Fibroblast of lung (primary cell): ENCODE results near the gene ADARB1. TPM values are rescaled to one million over a fixed set of nuclear protein-coding genes. Genes with fewer than 3 reads are reported as not detected.

Source experiments
- DNase-seq, 2 donors: peaks; one replicate each; pipeline versions ENCODE4 v3.0.0 to v3.0.0-alpha.2; 2010; ENCODE audit warnings: low read depth in 2 of 2
- H2AFZ ChIP-seq: 2 replicates; pipeline ENCODE4 v1.5.1; 2012; ENCODE audit warnings: low read length, control low read depth, inconsistent platforms
- H3K27ac ChIP-seq: 2 replicates; pipeline ENCODE4 v1.5.1; 2011; ENCODE audit warnings: low read length, control low read depth; ENCODE audit not compliant: insufficient read depth
- H3K27me3 ChIP-seq: 2 replicates; pipeline ENCODE4 v1.5.1; 2011; ENCODE audit warnings: mild to moderate bottlenecking, low read length; ENCODE audit not compliant: control insufficient read depth, insufficient read depth
- H3K36me3 ChIP-seq: 2 replicates; pipeline ENCODE4 v1.5.1; 2011; ENCODE audit warnings: low read length; ENCODE audit not compliant: control insufficient read depth, insufficient read depth
- H3K4me1 ChIP-seq: 2 replicates; pipeline ENCODE4 v1.5.1; 2011; ENCODE audit warnings: low read length; ENCODE audit not compliant: control insufficient read depth, insufficient read depth; ENCODE audit errors: extremely low read depth
- H3K4me2 ChIP-seq: 2 replicates; pipeline ENCODE4 v1.5.1; 2011; ENCODE audit warnings: low read length, control low read depth; ENCODE audit not compliant: insufficient read depth; ENCODE audit errors: extremely low read depth
- H3K4me3 ChIP-seq, 4 experiments: fragments of 200-600 bp in 1 of 4; sonication (generic) in 1 of 4; replicated peaks in 1 of 4; 2 replicates each; pipeline ENCODE4 v1.5.1; 2011 to 2016; ENCODE audit warnings: low read length in 4 of 4, low read depth in 3 of 4, mild to moderate bottlenecking in 3 of 4, control low read depth in 2 of 4, inconsistent platforms in 1 of 4, mixed read lengths in 1 of 4; ENCODE audit not compliant: insufficient read depth in 1 of 4; ENCODE audit errors: control extremely low read depth in 1 of 4
- H3K79me2 ChIP-seq: 2 replicates; pipeline ENCODE4 v1.5.1; 2012; ENCODE audit warnings: mild to moderate bottlenecking, low read length, inconsistent platforms; ENCODE audit not compliant: control insufficient read depth, insufficient read depth
- H3K9ac ChIP-seq: 2 replicates; pipeline ENCODE4 v1.5.1; 2011; ENCODE audit warnings: mild to moderate bottlenecking, low read length, control low read depth; ENCODE audit not compliant: insufficient read depth
- H3K9me3 ChIP-seq: 2 replicates; pipeline ENCODE4 v1.5.1; 2012; ENCODE audit warnings: low read depth, low read length; ENCODE audit not compliant: control insufficient read depth, insufficient read depth
- H4K20me1 ChIP-seq: 2 replicates; pipeline ENCODE4 v1.5.1; 2011; ENCODE audit warnings: low read length; ENCODE audit not compliant: control insufficient read depth, insufficient read depth; ENCODE audit errors: extremely low read depth
- CTCF ChIP-seq, 2 donors: IDR thresholded peaks in 1 of 2; conservative IDR thresholded peaks in 1 of 2; 1 replicate in 1 of 2; 2 replicates in 1 of 2; pipeline ENCODE4 v1.5.1; 2011 to 2012; ENCODE audit warnings: low read length in 2 of 2, control low read depth in 1 of 2, inconsistent platforms in 1 of 2, low read depth in 1 of 2, mild to moderate bottlenecking in 1 of 2
- EZH2 ChIP-seq: IDR thresholded peaks from 2 replicates; pipeline ENCODE4 v1.5.1; 2012; ENCODE audit warnings: low read length, control low read depth, mild to moderate bottlenecking; ENCODE audit errors: missing control alignments
- polyA plus RNA-seq, 2 donors: library from polyadenylated mRNA; depleted of rRNA in 1 of 2; stranded (reverse) in 1 of 2; unstranded in 1 of 2; fragments of >200 nt; gene quantifications; 2 replicates each; pipeline ENCODE4 v1.2.1, GENCODE V29; 2011 to 2012; ENCODE audit warnings: missing spikeins in 1 of 2
- total RNA-seq: library from RNA; depleted of rRNA; stranded (reverse); fragments of >200 nt; gene quantifications from 2 replicates; pipeline ENCODE4 v1.2.1, GENCODE V29; 2014

Gene ADARB1
- total and polyA plus RNA-seq, 2 donors (not counting 1 experiment from before 2014, with no cell fraction given): 20.2 to 25.3 TPM

- Histone ChIP-seq H3K9me3 (no peaks in the 10 kb centered on the region), H3K27ac (no peak overlapping the region), H3K79me2 (no peaks in the 10 kb centered on the region), H3K4me1 (no peaks in the 10 kb centered on the region), H2AFZ (no peak overlapping the region), H3K4me2 (no peak overlapping the region), H3K36me3 (no peaks in the 10 kb centered on the region), H3K27me3 (no peaks in the 10 kb centered on the region), H4K20me1 (no peaks in the 10 kb centered on the region), H3K9ac (no peak overlapping the region), H3K4me3 (no peak overlapping the region)
- TF ChIP-seq EZH2 (no peak), CTCF (conservative IDR thresholded peaks at IDR 0.05 in 1 of 2, IDR thresholded peaks at IDR 0.05 in 1 of 2; ENCODE audit: low read depth in 1 of 2, low read length in 2 of 2) (no peak)
- DNase-seq: no peak
These were observed 129.6 kb downstream of the ADARB1 start for GRCh38 chr21:45203983-45204382.

DNA sequence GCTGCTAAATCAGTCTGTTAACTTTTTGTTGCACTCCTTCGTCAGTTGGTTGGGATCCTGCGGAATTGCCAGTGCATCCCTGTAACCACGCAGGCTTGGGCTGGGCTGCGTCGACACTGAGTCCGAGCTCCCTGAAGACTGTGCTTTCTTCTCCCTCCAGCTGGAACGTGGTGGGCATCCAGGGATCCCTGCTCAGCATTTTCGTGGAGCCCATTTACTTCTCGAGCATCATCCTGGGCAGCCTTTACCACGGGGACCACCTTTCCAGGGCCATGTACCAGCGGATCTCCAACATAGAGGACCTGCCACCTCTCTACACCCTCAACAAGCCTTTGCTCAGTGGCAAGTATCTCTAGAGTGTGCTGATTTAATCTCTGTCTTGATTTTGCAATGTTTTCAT lies 130.0 kb downstream of the ADARB1 start:
- H3K27me3 ChIP-seq: no peaks in the 10 kb centered on the region
- H3K27ac ChIP-seq: no peak overlapping the region
- H4K20me1 ChIP-seq: no peaks in the 10 kb centered on the region
- DNase-seq: no peak
- H2AFZ ChIP-seq: no peak overlapping the region
- H3K4me1 ChIP-seq: no peaks in the 10 kb centered on the region
- H3K4me2 ChIP-seq: no peak overlapping the region
- H3K36me3 ChIP-seq: no peaks in the 10 kb centered on the region
- no peaks in the 10 kb centered on the region for H3K9me3 ChIP-seq
- no peak overlapping the region for H3K9ac ChIP-seq
- no peak overlapping the region for H3K4me3 ChIP-seq
- no peaks in the 10 kb centered on the region for H3K79me2 ChIP-seq
- TF ChIP-seq CTCF (conservative IDR thresholded peaks at IDR 0.05 in 1 of 2, IDR thresholded peaks at IDR 0.05 in 1 of 2; ENCODE audit: low read depth in 1 of 2, low read length in 2 of 2) (no peak), EZH2 (no peak)

GRCh38 chr21:45207839-45208626 lies 133.7 kb downstream of the ADARB1 start:
- H3K4me3 ChIP-seq: no peak overlapping the region
- no peaks in the 10 kb centered on the region for H3K36me3 ChIP-seq
- H3K4me1 ChIP-seq: no peaks in the 10 kb centered on the region
- H3K9me3 ChIP-seq: no peaks in the 10 kb centered on the region
- no peak overlapping the region for H3K27ac ChIP-seq
- H3K9ac ChIP-seq: no peak overlapping the region
- H3K27me3 ChIP-seq: no peaks in the 10 kb centered on the region
- no peaks in the 10 kb centered on the region for H4K20me1 ChIP-seq
- TF ChIP-seq CTCF (conservative IDR thresholded peaks at IDR 0.05 in 1 of 2, IDR thresholded peaks at IDR 0.05 in 1 of 2; ENCODE audit: low read depth in 1 of 2, low read length in 2 of 2) (no peak), EZH2 (no peak)
- DNase-seq: no peak
- H2AFZ ChIP-seq: no peak overlapping the region
- no peaks in the 10 kb centered on the region for H3K79me2 ChIP-seq
- no peak overlapping the region for H3K4me2 ChIP-seq
